ENCODE data around the gene NR2E1. TPM values are rescaled to one million over a fixed set of nuclear protein-coding genes. Genes with fewer than 3 reads are reported as not detected.

NR2E1 gene
- total and polyA plus RNA-seq, 2 of the 4 experiments (the other 2 are of a cell fraction) = not detected

Other genes with a start within 250 kb of the NR2E1 start
- gene SEC63, start 207.8 kb upstream of the NR2E1 start, total RNA-seq (2012; rRNA removed) = 8.6 and 18.3 TPM in 2 replicates
- 18.3 and 22.4 TPM in 2 replicates for gene SEC63, start 207.8 kb upstream of the NR2E1 start, polyA plus RNA-seq (2012; rRNA removed)
- 17.5 and 24.7 TPM in 2 replicates for gene OSTM1, start 91.3 kb upstream of the NR2E1 start, total RNA-seq (2012; rRNA removed)
- gene OSTM1, start 91.3 kb upstream of the NR2E1 start, polyA plus RNA-seq (2012; rRNA removed) = 8.0 and 10.4 TPM in 2 replicates
- 105 and 171 TPM in 2 replicates for gene SNX3, start 95.0 kb downstream of the NR2E1 start, total RNA-seq (2012; rRNA removed)
- gene SNX3, start 95.0 kb downstream of the NR2E1 start, polyA plus RNA-seq (2012; rRNA removed) = 123 and 159 TPM in 2 replicates
- gene AFG1L, start 129.0 kb downstream of the NR2E1 start, total RNA-seq (2012; rRNA removed) = 2.0 and 2.8 TPM in 2 replicates
- 0.90 and 1.0 TPM in 2 replicates for gene AFG1L, start 129.0 kb downstream of the NR2E1 start, polyA plus RNA-seq (2012; rRNA removed)

Data from IMR-90 (cell line).